Upper lobe of right lung (tissue), 1 donor: ENCODE results near the gene GALNT18. TPM values are rescaled to one million over a fixed set of nuclear protein-coding genes. Genes with fewer than 3 reads are reported as not detected.

Experiments used
- ATAC-seq: fragments of 200-7000 bp; cut with Tn5 transposase; one replicate; pipeline ENCODE4 v1.9.1; 2020; ENCODE audit warnings: mild to moderate bottlenecking, moderate library complexity
- DNase-seq: peaks from one replicate; pipeline ENCODE4 v3.0.0-alpha.2; 2020
- H3K27ac ChIP-seq: fragments of 200-600 bp; one replicate; pipeline ENCODE4 v1.8.0; 2022
- H3K27me3 ChIP-seq: fragments of 200-600 bp; one replicate; pipeline ENCODE4 v1.8.0; 2022; ENCODE audit warnings: mild to moderate bottlenecking
- H3K36me3 ChIP-seq: fragments of 200-600 bp; one replicate; pipeline ENCODE4 v1.8.0; 2022
- H3K4me1 ChIP-seq: fragments of 200-600 bp; one replicate; pipeline ENCODE4 v1.8.0; 2022
- H3K4me3 ChIP-seq: fragments of 200-600 bp; one replicate; pipeline ENCODE4 v1.8.0; 2022; ENCODE audit warnings: mild to moderate bottlenecking
- H3K9me3 ChIP-seq: fragments of 200-600 bp; one replicate; pipeline ENCODE4 v1.8.0; 2022
- CTCF ChIP-seq: fragments of 200-600 bp; IDR thresholded peaks from one replicate; pipeline ENCODE4 v1.8.0; 2022; ENCODE audit warnings: antibody characterized with exemption
- intact Hi-C: fragments of 100-400 bp; cut with DNase I; formaldehyde crosslinking; loops from one replicate; pipeline ENCODE4 v1.11.0; 2022
- total RNA-seq: library from RNA; stranded (reverse); fragmentation: NEBNext Ultra II Directional; extraction: Animal tissue kit (Norgen Biotek cat#: 25700); gene quantifications from one replicate; pipeline ENCODE4 v1.2.1, GENCODE V29; 2021
- donor health status: DM: no; HTN: yes; CAD: no; lungs with severe emphysema.

GALNT18 gene
- total RNA-seq, 1 donor from 2014 or later = 55.5 TPM

- TF ChIP-seq CTCF = no peak
- H3K27me3 ChIP-seq = no peaks in the 10 kb centered on the region
- no peaks in the 10 kb centered on the region for H3K36me3 ChIP-seq
- ATAC-seq (no peak), DNase-seq (no peak)
- peaks cover 21% of the 10 kb centered on the region for H3K4me1 ChIP-seq
- H3K9me3 ChIP-seq = no peaks in the 10 kb centered on the region
- no peak overlapping the region for H3K27ac ChIP-seq
- no peak overlapping the region for H3K4me3 ChIP-seq
- intact Hi-C loops = no loop called here
These were observed 202.1 kb downstream of the GALNT18 start for GRCh38 chr11:11419747-11420146.

GRCh38 chr11:11416917-11417316 lies 204.9 kb downstream of the GALNT18 start:
- peaks cover 16% of the 10 kb centered on the region for H3K4me1 ChIP-seq
- H3K36me3 ChIP-seq = no peaks in the 10 kb centered on the region
- DNase-seq (no peak), ATAC-seq (peak; percentile 4)
- intact Hi-C loops = no loop called here
- H3K4me3 ChIP-seq = no peak overlapping the region
- no peaks in the 10 kb centered on the region for H3K27me3 ChIP-seq
- no peak overlapping the region for H3K27ac ChIP-seq
- no peaks in the 10 kb centered on the region for H3K9me3 ChIP-seq
- TF ChIP-seq CTCF = no peak

- TF ChIP-seq CTCF = no peak
These were observed 205.3 kb downstream of the GALNT18 start for GRCh38 chr11:11416502-11416901.

GRCh38 chr11:11415901-11416300 lies 205.9 kb downstream of the GALNT18 start:
- peaks cover 12% of the 10 kb centered on the region for H3K4me1 ChIP-seq
- no peaks in the 10 kb centered on the region for H3K27me3 ChIP-seq
- no peaks in the 10 kb centered on the region for H3K36me3 ChIP-seq
- no peak for TF ChIP-seq CTCF
- H3K27ac ChIP-seq = no peak overlapping the region
- intact Hi-C loops = no loop called here
- no peak for DNase-seq
- no peak for ATAC-seq
- H3K4me3 ChIP-seq = no peak overlapping the region
- H3K9me3 ChIP-seq = no peaks in the 10 kb centered on the region

More at GRCh38 chr11:11416502-11416901, 205.3 kb downstream of the GALNT18 start:
- Histone ChIP-seq H3K9me3 (no peaks in the 10 kb centered on the region), H3K27me3 (no peaks in the 10 kb centered on the region), H3K36me3 (no peaks in the 10 kb centered on the region), H3K27ac (no peak overlapping the region), H3K4me1 (peaks cover 16% of the 10 kb centered on the region), H3K4me3 (no peak overlapping the region)
- DNase-seq = no peak
- ATAC-seq = peak; percentile 49
- intact Hi-C loops = no loop called here

DNA sequence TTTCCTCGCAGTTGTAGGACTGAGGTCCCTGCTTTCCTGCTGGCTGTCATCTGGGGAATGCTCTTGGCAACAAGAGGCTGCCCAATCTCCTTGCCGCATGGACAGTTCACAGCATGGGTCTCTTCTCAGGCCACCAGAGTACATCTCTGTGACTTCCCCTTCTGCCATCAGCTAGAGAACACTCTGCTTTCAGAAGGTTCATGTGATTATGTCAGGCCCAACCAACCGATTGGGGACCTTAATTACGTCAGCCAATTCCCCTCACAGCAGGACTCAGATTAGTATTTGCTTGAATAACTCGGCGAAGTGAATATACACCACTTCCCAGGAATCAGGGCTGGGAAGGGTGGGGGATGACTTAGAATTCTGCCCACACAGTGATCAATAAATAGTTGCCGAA lies 206.8 kb downstream of the GALNT18 start:
- H3K4me1 ChIP-seq = peaks cover 13% of the 10 kb centered on the region
- ATAC-seq (no peak), DNase-seq (no peak)
- no peaks in the 10 kb centered on the region for H3K36me3 ChIP-seq
- no peak for TF ChIP-seq CTCF
- H3K27me3 ChIP-seq = no peaks in the 10 kb centered on the region
- no peak overlapping the region for H3K4me3 ChIP-seq
- intact Hi-C loops = no loop called here
- no peak overlapping the region for H3K27ac ChIP-seq
- no peaks in the 10 kb centered on the region for H3K9me3 ChIP-seq

DNA sequence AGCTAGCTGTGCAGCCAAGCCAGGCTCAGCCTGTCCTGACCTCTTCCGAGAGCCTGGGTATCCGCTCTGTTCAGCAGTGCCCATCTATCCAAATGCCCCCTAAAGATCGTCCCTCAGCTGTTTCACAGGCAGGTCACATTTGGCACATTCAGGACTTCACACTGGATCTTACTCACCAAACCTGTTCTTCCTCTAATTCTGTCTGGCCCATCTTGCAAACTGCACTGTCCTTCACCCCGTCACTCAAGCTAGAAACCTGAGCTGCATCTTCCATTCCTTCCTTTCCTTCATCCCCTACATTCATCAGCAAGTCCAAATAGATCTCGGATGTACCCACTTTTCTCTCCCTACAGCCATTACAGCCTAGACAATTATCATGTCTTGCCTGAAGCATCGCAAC lies 208.0 kb downstream of the GALNT18 start:
- intact Hi-C loops = no loop called here
- Histone ChIP-seq H3K27ac (no peak overlapping the region), H3K27me3 (no peaks in the 10 kb centered on the region), H3K9me3 (no peaks in the 10 kb centered on the region), H3K4me3 (no peak overlapping the region), H3K36me3 (no peaks in the 10 kb centered on the region), H3K4me1 (peaks cover 19% of the 10 kb centered on the region)
- DNase-seq (no peak), ATAC-seq (no peak)
- TF ChIP-seq CTCF = no peak
